ENCODE measurements around the gene FRMD8.

FRMD8 gene

DNA sequence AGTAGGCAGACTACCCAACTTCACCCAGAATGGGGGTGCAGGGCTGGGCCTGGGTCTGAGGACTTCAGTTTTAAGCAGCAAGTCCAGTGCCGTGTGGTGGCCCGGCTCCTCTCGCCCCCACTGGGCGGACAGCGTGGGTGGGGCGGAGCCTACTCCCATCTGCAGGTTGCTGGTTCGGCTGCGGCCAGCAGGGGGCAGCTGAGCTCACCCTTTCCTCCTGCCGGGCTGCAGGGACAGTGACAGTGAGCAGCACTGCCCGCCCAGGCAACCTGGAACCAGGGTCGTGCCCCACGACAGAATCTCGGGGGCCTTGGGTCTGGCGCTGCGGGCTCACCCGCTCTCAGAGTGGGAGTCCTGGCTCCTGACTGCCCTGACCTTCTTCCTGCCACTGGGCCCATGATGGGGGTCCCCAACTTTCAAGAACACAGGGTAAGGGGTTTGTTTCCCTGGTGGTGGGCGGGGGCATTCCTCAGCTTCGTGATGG is 29.9 kb downstream of the FRMD8 start:
- no peak for FAIRE-seq

DNA sequence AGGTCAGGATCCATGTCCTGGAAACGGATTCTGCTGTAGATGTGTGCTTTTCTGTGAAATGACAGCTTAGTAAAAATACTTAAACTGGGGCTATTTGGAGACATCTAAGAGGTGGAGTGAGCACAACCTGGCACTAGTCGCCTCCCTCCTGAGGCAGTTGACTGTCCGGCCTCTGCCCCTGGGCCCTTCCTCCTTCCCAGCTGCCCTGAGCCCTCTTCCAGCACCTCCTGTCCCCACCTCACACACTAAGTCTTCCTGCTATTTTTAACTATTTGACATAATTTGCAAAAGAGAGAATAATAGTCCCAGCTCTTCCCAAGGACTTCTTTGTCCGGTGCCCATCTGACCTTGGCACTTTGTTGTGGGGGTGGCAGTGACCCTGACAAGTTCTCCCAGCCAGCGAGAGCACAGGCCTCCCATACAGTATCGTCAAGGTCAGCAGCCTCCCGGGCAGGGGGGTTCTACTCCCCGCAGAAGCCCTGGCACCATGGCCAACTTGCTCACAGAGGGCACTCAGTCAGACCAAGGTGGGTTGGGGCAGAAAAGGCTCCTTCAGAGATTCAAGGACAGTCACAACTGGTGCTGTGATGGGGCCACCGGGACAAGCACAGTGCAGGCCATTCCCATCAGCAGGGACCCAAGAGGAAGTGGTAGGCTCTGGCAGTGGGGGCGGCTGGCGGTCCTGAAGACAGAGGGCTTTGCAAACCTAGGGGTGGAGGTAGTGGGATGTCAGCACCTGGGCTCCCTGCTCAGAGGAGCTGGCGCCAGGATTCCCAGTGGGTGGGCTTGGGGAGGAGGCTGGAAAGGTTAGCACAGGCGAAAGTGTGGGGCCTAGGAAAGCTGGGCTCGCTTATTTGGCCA is 30.6 kb downstream of the FRMD8 start:
- FAIRE-seq, result no peak

DNA sequence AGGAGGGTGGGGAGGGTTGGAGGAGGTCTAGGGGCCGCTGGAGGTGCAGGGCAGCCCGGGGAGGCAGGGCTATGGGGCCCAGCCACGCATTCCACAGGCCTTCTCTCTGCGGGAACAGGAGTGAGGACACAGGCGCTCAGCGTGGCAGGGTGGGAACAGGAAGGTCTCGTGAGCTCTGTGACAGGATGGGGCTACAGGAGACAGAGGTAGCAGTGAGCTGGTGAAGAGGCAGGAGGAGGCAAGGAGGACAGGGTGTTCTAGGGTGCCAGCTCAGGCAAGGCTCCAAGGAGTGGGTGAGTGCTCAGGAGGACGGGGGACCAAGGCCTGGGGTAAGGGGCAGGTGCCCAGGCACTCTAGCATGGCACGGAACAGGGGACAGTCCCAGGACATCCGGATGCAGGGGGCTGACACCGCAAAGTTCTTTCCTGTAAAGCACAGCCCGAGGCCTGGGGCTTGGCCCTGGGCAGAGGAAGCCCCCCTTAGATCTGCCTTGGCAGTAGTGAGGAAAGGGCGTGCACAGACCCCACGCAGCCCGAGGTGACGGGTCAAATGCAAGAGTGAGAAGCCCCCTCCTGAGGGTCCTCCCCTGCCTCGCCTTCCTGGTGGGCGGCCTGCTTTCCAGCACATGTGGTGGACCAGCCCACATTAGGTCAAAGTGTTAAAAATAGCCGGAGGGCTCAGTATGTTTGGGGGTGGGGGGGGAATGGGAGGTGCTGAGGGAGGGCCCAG is 31.4 kb downstream of the FRMD8 start:
- no peak for FAIRE-seq

DNA sequence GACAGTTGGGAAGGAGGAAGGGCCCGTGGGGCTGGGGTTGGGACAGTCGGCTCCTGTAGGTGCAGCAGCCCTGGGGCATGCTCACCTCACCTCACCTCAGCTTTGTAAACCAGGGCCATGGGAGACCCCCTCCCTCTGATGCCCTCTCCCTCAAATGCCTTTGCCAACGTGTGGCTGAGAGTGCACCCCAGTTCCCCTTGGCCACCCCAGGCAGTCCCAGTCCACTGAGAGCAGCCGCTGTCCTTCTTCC is 31.9 kb downstream of the FRMD8 start:
- no peak for FAIRE-seq

DNA sequence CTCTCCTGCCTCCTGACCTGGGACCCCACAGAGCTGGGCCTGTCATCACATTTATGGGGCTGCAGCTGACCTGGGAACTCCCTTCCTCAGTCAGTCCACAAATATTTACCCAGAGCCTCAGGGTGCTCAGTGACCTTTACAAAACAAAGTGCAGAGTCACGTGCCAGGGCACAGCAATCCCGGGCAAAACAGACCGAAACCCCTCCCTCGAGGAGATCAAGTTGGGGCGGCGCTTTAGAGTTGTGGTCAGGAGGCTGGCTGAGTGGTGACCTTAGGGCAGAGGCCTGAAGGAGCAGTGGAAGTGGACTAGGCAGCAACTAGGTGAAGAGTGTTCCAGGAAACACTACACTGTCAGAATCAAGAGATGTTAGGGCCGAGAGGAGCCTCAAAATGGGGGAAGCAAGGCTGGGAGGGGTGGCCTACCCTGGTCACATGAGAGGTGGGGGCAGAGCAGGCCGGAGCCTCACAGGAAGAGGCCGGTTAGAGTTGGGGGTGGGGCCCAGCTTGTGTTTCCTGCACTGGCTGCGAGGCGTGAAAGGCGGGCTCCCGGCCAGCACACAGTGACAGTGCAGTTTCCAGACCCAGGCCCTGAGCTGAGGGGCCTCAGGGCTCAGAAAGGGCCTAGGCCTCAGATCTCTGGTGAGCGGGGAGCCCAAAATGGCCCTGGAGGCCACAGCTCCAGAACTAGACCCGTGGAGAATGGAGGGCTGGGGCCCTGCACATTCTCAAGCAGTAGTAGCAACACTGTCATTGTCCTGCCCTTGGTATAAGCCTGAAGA is 32.4 kb downstream of the FRMD8 start:
- no peak for FAIRE-seq

DNA sequence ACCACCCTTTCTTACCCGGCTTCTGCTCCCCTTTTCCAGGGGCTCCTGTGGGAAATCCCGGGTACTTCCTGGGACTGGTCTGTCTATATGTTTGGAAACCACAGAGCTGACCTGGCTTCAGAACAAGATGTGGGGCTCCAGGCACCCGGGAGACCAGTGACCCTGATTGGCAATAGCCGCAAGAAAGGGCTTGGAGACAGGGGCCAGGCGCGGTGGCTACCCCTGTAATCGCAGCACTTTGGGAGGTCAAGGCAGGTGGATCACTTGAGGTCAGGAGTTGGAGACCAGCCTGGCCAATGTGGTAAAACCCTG is 33.0 kb downstream of the FRMD8 start:
- no peak for FAIRE-seq

DNA sequence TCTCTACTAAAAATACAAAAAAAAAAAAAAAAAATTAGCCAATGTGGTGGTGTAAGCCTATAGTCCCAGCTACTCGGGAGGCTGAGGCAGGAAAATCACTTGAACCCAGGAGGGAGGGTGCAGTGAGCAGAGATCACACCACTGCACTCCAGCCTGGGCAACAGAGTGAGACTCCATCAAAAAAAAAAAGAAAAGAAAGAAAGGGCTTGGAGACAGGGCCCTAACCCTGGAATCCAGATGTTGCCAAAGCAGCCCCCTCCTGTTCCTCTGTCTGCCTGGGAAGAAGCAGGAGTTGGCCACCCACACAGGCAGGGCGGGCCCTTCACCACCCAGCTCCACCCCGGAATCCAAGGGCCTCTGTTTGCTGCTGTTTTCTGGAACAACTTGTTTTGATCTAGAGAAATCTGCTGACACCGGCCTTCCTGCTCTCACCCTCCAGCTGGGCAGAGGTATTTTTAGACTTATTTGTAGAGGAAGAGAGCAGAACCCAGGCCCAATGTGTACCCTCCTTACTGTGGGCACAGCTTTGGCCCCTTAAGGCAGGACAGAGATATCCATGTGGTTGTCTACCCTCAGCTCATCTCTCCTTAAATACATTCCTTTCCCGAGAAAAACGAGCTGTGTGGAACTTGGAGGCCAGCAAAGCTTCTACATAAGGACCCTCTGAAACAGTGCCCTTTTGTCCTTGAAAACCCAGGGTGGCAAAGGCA is 33.5 kb downstream of the FRMD8 start:
- no peak for FAIRE-seq

DNA sequence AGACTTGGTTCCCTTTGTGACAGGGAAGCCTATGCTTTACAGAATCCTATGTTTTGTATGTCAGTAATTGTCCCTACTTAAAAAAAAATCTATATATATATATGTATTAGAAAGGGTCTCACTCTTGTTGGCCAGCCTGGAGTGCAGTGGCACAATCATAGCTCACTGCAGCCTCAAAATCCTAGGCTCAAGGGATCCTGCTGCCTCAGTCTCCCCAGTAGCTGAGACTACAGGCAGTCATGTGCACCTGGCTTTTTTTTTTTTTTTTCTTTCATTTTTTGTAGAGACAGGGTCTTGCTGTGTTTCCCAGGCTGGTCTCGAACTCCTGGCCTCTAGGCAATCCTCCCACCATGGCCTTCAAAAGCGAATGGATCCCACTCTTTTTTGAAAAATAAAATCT is 34.1 kb downstream of the FRMD8 start:
- no peak for FAIRE-seq

DNA sequence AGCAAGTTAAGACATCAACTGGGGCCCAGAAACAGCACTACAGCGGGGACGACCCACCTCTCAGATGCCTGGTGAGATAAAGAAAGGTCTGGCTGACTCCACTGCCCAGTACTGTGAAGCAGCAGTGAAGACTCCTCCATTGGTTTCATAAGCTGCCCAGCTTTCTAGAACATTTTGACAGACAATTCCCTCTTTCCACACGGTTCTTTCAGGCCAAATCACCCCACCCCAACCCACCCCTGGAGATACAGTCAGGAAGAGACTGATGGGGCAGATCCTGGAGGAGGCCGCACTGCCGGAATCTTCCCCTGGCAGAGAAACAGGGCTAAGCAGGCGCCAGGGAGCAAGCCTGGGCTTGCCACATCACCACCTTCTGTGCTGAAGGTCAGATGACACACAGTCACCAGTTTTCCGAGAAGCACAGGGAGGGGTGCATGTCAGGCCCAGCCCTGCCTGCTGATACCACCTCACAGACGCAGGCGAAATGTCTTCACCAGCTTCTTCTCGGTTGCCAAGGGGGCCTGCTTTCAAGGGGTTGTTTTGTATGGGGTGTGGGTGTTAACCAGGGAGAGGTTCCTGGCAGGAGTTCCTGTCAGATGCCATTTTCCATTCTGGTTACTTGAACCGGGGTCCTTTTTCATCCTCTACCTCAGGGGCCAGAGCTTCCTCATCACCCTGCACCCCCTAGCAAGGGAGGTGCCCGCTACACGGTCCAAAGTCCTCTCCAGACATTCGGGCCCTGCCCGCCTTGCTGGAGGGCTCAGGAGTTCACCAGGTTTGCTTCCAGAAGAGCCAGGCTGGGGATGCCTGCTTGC is 34.7 kb downstream of the FRMD8 start:
- no peak for FAIRE-seq

DNA sequence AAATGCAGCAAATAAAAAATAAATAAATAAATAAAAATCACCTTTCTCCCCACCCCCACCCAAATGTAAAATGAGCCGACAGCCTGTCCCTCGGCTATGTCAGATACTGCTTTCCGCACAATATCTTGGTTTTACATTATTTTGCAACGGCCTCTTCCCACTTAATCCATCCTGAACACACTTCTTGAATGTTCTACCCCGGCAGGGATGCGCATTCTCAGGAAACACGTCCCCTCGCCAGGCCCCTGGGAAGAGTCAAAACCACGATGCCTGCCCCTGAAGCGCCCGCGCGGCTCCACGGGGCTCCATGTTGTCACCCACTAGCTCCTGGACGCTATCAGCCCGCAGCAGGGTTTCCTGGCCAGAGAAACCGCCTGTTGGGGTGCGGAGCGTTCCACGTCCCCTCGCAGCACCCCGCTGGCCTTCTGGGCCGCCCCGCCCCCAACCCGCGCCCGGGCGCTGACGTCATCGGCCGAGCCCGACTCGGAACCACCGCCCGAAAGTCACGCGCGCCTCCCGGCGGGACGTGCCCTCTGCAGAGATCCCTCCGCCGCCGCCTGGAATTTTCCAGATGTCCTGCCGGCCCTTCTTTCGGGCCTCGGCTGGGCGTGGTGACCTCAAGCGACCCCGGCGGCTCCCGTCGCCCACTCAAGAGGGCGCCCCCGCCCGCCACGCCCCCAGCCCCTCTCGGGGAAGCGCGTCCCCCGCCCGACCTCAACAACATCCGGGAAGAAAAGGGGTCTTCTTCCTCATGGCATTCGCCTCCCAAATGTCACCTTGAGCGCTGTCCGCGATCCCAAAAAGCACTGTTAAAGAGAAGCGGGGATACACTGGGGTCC is 35.6 kb downstream of the FRMD8 start:
- FAIRE-seq, result no peak

DNA sequence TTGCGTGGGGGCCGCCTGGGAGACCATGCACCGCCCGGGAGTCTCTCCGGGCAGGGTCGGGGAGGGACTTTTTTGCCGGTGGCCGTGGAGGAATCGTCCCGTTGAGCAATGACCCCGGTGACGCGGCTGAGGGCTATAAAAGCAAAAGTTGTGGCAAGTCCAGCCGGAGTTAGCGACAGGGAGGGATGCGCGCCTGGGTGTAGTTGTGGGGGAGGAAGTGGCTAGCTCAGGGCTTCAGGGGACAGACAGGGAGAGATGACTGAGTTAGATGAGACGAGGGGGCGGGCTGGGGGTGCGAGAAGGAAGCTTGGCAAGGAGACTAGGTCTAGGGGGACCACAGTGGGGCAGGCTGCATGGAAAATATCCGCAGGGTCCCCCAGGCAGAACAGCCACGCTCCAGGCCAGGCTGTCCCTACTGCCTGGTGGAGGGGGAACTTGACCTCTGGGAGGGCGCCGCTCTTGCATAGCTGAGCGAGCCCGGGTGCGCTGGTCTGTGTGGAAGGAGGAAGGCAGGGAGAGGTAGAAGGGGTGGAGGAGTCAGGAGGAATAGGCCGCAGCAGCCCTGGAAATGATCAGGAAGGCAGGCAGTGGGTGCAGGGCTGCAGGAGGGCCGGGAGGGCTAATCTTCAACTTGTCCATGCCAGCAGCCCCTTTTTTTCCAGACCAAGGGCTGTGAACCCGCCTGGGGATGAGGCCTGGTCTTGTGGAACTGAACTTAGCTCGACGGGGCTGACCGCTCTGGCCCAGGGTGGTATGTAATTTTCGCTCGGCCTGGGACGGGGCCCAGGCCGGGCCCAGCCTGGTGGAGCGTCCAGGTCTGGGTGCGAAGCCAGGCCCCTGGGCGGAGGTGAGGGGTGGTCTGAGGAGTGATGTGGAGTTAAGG is 36.4 kb downstream of the FRMD8 start, which contains the start of gene NEAT1:
Gene NEAT1, plus strand, starts transcription at position 166 of the 883 bp plus-strand sequence.
- no peak for FAIRE-seq

DNA sequence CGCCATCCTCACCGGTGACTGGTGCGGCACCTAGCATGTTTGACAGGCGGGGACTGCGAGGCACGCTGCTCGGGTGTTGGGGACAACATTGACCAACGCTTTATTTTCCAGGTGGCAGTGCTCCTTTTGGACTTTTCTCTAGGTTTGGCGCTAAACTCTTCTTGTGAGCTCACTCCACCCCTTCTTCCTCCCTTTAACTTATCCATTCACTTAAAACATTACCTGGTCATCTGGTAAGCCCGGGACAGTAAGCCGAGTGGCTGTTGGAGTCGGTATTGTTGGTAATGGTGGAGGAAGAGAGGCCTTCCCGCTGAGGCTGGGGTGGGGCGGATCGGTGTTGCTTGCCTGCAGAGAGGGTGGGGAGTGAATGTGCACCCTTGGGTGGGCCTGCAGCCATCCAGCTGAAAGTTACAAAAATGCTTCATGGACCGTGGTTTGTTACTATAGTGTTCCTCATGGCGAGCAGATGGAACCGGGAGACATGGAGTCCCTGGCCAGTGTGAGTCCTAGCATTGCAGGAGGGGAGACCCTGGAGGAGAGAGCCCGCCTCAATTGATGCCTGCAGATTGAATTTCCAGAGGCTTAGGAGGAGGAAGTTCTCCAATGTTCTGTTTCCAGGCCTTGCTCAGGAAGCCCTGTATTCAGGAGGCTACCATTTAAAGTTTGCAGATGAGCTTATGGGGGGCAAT is 37.2 kb downstream of the FRMD8 start:
- no peak for FAIRE-seq

DNA sequence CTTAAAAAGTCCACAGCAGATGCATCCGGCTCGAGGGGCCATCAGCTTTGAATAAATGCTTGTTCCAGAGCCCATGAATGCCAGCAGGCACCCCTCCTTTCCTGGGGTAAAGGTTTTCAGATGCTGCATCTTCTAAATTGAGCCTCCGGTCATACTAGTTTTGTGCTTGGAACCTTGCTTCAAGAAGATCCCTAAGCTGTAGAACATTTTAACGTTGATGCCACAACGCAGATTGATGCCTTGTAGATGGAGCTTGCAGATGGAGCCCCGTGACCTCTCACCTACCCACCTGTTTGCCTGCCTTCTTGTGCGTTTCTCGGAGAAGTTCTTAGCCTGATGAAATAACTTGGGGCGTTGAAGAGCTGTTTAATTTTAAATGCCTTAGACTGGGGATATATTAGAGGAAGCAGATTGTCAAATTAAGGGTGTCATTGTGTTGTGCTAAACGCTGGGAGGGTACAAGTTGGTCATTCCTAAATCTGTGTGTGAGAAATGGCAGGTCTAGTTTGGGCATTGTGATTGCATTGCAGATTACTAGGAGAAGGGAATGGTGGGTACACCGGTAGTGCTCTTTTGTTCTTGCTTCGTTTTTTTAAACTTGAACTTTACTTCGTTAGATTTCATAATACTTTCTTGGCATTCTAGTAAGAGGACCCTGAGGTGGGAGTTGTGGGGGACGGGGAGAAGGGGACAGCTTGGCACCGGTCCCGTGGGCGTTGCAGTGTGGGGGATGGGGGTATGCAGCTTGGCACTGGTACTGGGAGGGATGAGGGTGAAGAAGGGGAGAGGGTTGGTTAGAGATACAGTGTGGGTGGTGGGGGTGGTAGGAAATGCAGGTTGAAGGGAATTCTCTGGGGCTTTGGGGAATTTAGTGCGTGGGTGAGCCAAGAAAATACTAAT is 38.0 kb downstream of the FRMD8 start:
- FAIRE-seq, result no peak

DNA sequence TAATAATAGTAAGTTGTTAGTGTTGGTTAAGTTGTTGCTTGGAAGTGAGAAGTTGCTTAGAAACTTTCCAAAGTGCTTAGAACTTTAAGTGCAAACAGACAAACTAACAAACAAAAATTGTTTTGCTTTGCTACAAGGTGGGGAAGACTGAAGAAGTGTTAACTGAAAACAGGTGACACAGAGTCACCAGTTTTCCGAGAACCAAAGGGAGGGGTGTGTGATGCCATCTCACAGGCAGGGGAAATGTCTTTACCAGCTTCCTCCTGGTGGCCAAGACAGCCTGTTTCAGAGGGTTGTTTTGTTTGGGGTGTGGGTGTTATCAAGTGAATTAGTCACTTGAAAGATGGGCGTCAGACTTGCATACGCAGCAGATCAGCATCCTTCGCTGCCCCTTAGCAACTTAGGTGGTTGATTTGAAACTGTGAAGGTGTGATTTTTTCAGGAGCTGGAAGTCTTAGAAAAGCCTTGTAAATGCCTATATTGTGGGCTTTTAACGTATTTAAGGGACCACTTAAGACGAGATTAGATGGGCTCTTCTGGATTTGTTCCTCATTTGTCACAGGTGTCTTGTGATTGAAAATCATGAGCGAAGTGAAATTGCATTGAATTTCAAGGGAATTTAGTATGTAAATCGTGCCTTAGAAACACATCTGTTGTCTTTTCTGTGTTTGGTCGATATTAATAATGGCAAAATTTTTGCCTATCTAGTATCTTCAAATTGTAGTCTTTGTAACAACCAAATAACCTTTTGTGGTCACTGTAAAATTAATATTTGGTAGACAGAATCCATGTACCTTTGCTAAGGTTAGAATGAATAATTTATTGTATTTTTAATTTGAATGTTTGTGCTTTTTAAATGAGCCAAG is 38.9 kb downstream of the FRMD8 start:
- no peak for FAIRE-seq

DNA sequence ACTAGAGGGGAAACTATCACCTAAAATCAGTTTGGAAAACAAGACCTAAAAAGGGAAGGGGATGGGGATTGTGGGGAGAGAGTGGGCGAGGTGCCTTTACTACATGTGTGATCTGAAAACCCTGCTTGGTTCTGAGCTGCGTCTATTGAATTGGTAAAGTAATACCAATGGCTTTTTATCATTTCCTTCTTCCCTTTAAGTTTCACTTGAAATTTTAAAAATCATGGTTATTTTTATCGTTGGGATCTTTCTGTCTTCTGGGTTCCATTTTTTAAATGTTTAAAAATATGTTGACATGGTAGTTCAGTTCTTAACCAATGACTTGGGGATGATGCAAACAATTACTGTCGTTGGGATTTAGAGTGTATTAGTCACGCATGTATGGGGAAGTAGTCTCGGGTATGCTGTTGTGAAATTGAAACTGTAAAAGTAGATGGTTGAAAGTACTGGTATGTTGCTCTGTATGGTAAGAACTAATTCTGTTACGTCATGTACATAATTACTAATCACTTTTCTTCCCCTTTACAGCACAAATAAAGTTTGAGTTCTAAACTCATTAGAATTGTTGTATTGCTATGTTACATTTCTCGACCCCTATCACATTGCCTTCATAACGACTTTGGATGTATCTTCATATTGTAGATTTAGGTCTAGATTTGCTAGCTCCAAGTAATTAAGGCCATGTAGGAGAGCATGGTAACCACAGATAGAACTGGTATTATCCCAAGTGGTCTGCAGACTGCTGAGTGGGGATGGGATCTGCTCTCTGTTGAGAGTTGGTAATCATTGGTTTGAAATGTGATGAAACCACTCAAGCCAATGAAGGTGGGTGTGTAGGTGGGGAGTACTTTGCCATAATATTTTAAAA is 39.8 kb downstream of the FRMD8 start:
- no peak for FAIRE-seq

All from TTC549 (cell line).